Prostate gland (tissue), 2 donors: ENCODE results near the gene INPP5D. TPM values are rescaled to one million over a fixed set of nuclear protein-coding genes. Genes with fewer than 3 reads are reported as not detected.

Experiments used
- DNase-seq: peaks from one replicate; pipeline ENCODE4 v3.0.0-alpha.2; 2019; ENCODE audit warnings: low spot score
- H3K27ac ChIP-seq, 2 donors: fragments of 200-600 bp; sonication (generic); 2 replicates each; pipeline ENCODE4 v1.5.1; 2017 to 2019
- H3K27me3 ChIP-seq: fragments of 200-600 bp; sonication (generic); replicated peaks from 2 replicates; pipeline ENCODE4 v1.5.1; 2019; ENCODE audit not compliant: insufficient read depth
- H3K36me3 ChIP-seq, 2 donors: fragments of 200-600 bp; sonication (generic); 1 replicate in 1 of 2; 2 replicates in 1 of 2; pipeline versions ENCODE4 v1.5.1 to v1.8.1; 2017 to 2019
- H3K4me1 ChIP-seq: fragments of 200-600 bp; sonication (generic); replicated peaks from 2 replicates; pipeline ENCODE4 v1.5.1; 2019
- H3K4me3 ChIP-seq, 2 donors: fragments of 200-600 bp; sonication (generic); 2 replicates each; pipeline ENCODE4 v1.5.1; 2017 to 2019
- H3K9me3 ChIP-seq: fragments of 200-600 bp; sonication (generic); 2 replicates; pipeline ENCODE4 v1.5.1; 2017
- POLR2A ChIP-seq: fragments of 450-650 bp; IDR thresholded peaks from one replicate; pipeline ENCODE4 v1.6.1; 2016; ENCODE audit warnings: antibody characterized with exemption, mild to moderate bottlenecking
- POLR2AphosphoS5 ChIP-seq: sonication (generic); formaldehyde crosslinking; IDR thresholded peaks from one replicate; pipeline ENCODE4 v1.6.1; 2017; ENCODE audit warnings: antibody characterized with exemption
- WGBS: methylation state at CpG from one replicate; pipeline ENCODE4 v1.1.5; 2018; 5-methylcytosine and 5-hydroxymethylcytosine counted together
- intact Hi-C: fragments of 100-400 bp; cut with DNase I; formaldehyde crosslinking; loops from one replicate; pipeline ENCODE4 v1.14.2; 2022
- total RNA-seq, 2 donors: library from RNA; depleted of rRNA; stranded (reverse); fragments of >200 nt; gene quantifications; one replicate each; pipeline ENCODE4 v1.1.0, GENCODE V29; 2016
- TF ChIP-seq, protein P1 (sequence below), 4 experiments: fragments of 200-600 bp in 2 of 4; fragments of 450-650 bp in 2 of 4; sonication (generic) in 2 of 4; IDR thresholded peaks; 1 replicate in 3 of 4; 2 replicates in 1 of 4; pipeline ENCODE4 v1.5.1; 2016 to 2019; ENCODE audit warnings: antibody characterized with exemption in 4 of 4, mild to moderate bottlenecking in 2 of 4, moderate library complexity in 2 of 4

INPP5D gene
- total RNA-seq, 2 donors from 2014 or later = 11.4 to 18.8 TPM

DNA sequence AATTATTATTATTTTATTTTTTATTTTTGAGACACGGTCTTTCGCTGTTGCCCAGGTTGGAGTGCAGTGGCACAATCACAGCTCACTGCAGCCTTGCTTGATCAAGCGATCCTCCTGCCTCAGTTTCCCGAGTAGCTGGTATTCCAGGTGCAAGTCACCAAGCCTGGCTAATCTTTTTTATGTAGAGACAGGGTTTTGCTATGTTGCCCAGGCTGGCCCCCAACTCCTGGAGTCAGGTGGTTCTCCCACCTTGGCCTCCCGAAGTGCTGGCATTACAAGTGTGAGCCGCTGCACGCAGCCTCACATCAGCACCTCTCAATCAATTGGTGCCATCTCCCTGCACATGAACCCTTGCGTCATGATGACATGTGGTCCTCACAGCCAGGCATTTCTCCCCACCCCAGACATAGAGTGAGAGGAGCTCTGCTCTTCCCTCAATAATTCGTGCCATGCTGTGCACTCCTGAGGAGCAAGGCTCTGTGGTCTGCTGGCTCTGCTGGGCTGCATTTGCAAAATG lies 5.9 kb downstream of the INPP5D start:
- no peak overlapping the region for H3K27ac ChIP-seq
- DNase-seq = no peak
- intact Hi-C loops = no loop called here
- H3K4me3 ChIP-seq = no peak overlapping the region
- no peaks in the 10 kb centered on the region for H3K36me3 ChIP-seq
- H3K27me3 ChIP-seq = no peaks in the 10 kb centered on the region
- H3K9me3 ChIP-seq = no peaks in the 10 kb centered on the region
- WGBS = 95% methylated on average over 9 of the region's 9 CpGs
- H3K4me1 ChIP-seq = no peaks in the 10 kb centered on the region
- no peak for TF ChIP-seq POLR2A
- TF ChIP-seq, protein P1, sequence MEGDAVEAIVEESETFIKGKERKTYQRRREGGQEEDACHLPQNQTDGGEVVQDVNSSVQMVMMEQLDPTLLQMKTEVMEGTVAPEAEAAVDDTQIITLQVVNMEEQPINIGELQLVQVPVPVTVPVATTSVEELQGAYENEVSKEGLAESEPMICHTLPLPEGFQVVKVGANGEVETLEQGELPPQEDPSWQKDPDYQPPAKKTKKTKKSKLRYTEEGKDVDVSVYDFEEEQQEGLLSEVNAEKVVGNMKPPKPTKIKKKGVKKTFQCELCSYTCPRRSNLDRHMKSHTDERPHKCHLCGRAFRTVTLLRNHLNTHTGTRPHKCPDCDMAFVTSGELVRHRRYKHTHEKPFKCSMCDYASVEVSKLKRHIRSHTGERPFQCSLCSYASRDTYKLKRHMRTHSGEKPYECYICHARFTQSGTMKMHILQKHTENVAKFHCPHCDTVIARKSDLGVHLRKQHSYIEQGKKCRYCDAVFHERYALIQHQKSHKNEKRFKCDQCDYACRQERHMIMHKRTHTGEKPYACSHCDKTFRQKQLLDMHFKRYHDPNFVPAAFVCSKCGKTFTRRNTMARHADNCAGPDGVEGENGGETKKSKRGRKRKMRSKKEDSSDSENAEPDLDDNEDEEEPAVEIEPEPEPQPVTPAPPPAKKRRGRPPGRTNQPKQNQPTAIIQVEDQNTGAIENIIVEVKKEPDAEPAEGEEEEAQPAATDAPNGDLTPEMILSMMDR (IDR thresholded peaks at IDR 0.05) = no peak

DNA sequence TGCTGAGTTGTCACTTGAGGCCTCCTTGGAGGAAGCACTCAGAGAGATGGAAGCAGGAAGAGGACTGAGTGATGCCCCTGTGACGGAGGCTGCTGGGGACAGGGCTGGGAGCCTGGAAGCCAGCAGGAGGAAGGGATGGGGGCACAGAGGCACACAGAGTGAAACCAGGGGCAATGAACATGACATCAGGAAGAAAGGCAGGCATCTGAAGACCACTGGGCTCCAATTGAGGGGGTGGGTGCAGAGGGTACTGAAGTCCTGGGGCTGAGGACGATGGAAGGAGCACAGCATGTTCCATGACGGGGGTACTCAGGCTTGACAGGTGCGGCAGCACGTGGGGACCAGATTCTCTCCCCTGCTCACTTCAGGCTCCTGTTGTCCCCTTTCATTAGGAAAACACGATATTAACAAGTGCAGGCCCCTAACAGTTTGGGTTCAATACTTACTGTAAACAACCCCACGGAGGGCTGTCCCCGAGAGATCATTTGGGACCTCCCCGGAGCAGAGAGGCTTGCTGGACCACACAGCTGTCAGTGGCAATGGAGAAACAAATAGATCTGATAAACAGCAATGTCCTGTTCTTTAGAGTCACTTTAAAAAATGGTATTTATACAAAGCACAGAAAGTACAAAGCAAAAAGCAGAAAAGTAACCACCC lies 8.7 kb downstream of the INPP5D start:
- intact Hi-C loops = no loop called here
- no peak for TF ChIP-seq POLR2AphosphoS5
- no peak for TF ChIP-seq POLR2A
- Histone ChIP-seq H3K9me3 (no peaks in the 10 kb centered on the region), H3K4me1 (no peaks in the 10 kb centered on the region), H3K27me3 (no peaks in the 10 kb centered on the region), H3K36me3 (no peaks in the 10 kb centered on the region), H3K27ac (no peak overlapping the region), H3K4me3 (no peak overlapping the region)
- DNase-seq = no peak
- WGBS = 59% methylated on average over 9 of the region's 9 CpGs

DNA sequence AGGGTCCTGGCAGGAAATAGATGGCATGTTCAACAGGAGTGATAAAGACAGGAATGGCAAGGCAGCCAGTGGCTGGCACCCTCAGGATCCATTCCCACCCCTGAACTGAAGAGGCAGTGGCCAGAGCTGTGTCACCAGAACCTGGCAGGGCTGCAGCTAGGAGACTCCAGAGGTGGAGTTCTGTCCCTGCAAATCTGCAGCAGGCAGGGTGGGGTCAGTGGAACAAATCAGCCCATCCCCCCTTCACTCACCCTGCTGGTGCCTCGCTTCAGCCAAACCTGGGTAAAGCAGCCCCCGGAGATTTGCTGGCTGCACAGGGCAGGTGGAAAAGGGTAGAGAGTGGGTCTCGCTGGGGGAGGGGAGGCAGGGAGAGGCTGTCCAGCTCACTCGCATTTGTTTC lies 12.7 kb downstream of the INPP5D start:
- WGBS = 59% methylated on average over 3 of the region's 4 CpGs
- no peaks in the 10 kb centered on the region for H3K36me3 ChIP-seq

DNA sequence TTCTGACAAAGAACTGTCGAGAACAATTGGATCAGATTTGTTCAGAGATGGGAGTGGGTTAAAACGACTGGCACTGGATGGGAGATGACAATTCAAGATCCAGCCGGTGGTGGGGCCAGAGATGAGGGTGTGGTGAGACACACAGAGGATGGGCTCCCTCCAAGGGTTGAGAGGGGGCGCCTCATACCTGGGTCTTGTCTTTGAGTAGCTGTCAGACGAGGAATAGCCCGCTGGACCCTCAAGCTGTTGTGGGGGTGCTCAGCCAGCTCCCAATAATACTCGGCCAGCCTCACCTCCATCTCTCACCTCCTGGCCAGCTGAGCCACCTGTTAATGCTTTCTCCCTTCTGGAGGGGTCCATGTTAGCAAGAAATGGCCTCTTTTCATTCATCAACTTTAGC lies 14.0 kb downstream of the INPP5D start:
- Histone ChIP-seq H3K4me3 (no peak overlapping the region), H3K27ac (no peak overlapping the region), H3K36me3 (no peaks in the 10 kb centered on the region), H3K9me3 (no peaks in the 10 kb centered on the region), H3K27me3 (no peaks in the 10 kb centered on the region), H3K4me1 (no peaks in the 10 kb centered on the region)
- no peak for DNase-seq
- intact Hi-C loops = no loop called here
- TF ChIP-seq POLR2A = no peak
- TF ChIP-seq POLR2AphosphoS5 = no peak
- TF ChIP-seq, protein P1 (IDR thresholded peaks at IDR 0.05) = no peak
- 69% methylated on average over 7 of the region's 7 CpGs for WGBS

More for the DNA sequence above, 12.7 kb downstream of the INPP5D start:
- no peak overlapping the region for H3K27ac ChIP-seq
- no peaks in the 10 kb centered on the region for H3K4me1 ChIP-seq
- DNase-seq = no peak
- no peak overlapping the region for H3K4me3 ChIP-seq
- TF ChIP-seq POLR2A (no peak), POLR2AphosphoS5 (no peak)
- TF ChIP-seq, protein P1 (IDR thresholded peaks at IDR 0.05) = no peak
- intact Hi-C loops = no loop called here
- no peaks in the 10 kb centered on the region for H3K27me3 ChIP-seq
- no peaks in the 10 kb centered on the region for H3K9me3 ChIP-seq

DNA sequence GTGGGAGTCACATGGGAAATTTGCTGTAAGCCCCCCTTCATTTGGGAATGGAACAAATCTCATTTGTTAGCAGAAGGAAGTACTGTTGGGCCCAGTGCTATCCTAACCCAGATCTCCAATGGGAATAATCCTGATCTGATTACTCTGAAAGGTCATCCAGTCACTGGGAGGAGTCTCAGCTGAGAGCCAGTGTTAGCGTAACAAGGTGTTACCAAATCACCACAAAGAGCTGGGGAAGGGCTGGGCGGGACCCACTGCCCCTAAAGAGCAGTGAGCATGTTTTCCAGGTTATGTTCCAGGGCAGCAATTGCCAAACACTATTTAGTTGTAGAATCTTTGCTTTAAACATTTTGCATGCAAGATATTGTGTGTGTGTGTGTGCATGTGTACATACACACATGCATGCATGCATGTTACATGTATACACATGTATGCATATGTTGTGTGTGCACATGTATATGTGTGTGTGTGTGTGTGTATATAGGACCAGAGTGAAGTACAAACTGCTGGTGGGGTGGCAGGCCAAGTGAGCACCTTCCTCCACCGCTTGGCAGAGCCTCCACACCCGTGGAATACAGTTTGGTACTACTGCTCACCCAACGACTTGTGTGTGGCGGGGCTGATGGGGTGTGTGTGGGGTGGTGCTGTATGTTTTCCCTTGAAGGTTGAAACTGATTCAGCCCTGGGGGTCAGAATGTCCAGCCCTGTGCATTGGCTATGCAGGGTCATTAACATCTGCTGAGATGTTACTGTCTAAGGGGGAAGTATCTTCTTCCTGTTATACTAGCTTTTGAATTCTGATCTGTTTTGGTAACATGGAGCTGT lies 15.2 kb downstream of the INPP5D start:
- Histone ChIP-seq H3K4me3 (no peak overlapping the region), H3K27me3 (no peaks in the 10 kb centered on the region), H3K4me1 (no peaks in the 10 kb centered on the region), H3K27ac (no peak overlapping the region), H3K9me3 (no peaks in the 10 kb centered on the region), H3K36me3 (no peaks in the 10 kb centered on the region)
- TF ChIP-seq, protein P1 (IDR thresholded peaks at IDR 0.05) = no peak
- TF ChIP-seq POLR2A = no peak
- TF ChIP-seq POLR2AphosphoS5 = no peak
- intact Hi-C loops = no loop called here
- WGBS = 82% methylated on average over 6 of the region's 6 CpGs
- DNase-seq = no peak
